Measurements from ENCODE around the gene LRRC46. TPM values are rescaled to one million over a fixed set of nuclear protein-coding genes. Genes with fewer than 3 reads are reported as not detected.

LRRC46 gene
- total RNA-seq, 1 donor from 2014 or later = 0.63 TPM

DNA sequence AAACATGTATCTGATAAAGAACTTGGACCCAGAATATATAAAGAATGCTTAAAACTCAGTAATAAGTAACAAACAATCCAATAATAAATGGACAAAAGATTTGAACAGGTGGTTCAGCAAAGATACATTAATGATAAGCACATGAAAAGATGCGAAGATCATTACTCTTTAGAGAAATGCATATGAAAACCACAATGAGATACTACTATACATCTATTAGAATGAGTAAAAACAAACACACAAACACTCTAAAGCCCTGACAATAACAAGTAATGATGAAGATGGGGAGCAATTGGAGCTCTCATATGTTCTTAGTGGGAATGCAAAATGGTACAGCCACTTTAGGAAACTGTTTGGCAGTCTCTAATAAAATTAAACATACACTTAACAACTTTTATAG lies 39.0 kb upstream of the LRRC46 start:
- H3K27me3 ChIP-seq (ENCODE audit: low read depth) = peaks cover 96% of the 10 kb centered on the region
- intact Hi-C loops (cut with micrococcal nuclease) = no loop called here
- DNase-seq = no peak

DNA sequence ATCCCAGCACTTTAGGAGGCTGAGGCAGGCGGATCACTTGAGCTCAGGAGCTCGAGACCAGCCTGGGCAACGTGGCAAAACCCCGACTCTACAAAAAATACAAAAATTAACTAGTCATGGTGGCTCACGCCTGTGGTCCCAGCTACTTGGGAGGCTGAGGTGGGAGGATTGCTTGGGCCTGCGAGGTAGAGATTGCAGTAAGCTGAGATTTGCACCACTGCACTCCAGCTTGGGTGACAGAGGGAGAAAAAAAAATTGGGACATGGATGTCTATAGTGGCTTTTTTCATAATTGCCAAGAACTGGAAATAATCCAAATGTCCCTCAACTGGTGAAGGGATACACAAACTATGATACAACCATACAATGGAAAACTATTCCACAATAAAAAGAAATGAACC lies 38.5 kb upstream of the LRRC46 start:
- Histone ChIP-seq H3K27me3 (ENCODE audit: low read depth) (peaks cover 91% of the 10 kb centered on the region), H3K4me3 (no peak overlapping the region), H3K27ac (replicated peaks) (no peak overlapping the region), H3K36me3 (no peaks in the 10 kb centered on the region), H3K4me1 (peaks cover 10% of the 10 kb centered on the region), H3K9me3 (replicated peaks) (no peaks in the 10 kb centered on the region)
- no peak for DNase-seq
- TF ChIP-seq, protein P1, sequence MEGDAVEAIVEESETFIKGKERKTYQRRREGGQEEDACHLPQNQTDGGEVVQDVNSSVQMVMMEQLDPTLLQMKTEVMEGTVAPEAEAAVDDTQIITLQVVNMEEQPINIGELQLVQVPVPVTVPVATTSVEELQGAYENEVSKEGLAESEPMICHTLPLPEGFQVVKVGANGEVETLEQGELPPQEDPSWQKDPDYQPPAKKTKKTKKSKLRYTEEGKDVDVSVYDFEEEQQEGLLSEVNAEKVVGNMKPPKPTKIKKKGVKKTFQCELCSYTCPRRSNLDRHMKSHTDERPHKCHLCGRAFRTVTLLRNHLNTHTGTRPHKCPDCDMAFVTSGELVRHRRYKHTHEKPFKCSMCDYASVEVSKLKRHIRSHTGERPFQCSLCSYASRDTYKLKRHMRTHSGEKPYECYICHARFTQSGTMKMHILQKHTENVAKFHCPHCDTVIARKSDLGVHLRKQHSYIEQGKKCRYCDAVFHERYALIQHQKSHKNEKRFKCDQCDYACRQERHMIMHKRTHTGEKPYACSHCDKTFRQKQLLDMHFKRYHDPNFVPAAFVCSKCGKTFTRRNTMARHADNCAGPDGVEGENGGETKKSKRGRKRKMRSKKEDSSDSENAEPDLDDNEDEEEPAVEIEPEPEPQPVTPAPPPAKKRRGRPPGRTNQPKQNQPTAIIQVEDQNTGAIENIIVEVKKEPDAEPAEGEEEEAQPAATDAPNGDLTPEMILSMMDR (IDR thresholded peaks at IDR 0.05; ENCODE audit: borderline replicate concordance) = no peak
- intact Hi-C loops (cut with micrococcal nuclease) = no loop called here

More for the DNA sequence above, 39.0 kb upstream of the LRRC46 start:
- H3K9me3 ChIP-seq (replicated peaks) = no peaks in the 10 kb centered on the region
- no peaks in the 10 kb centered on the region for H3K36me3 ChIP-seq
- no peak overlapping the region for H3K27ac ChIP-seq (replicated peaks)
- H3K4me1 ChIP-seq = peaks cover 10% of the 10 kb centered on the region
- no peak overlapping the region for H3K4me3 ChIP-seq
- TF ChIP-seq, protein P1 (IDR thresholded peaks at IDR 0.05; ENCODE audit: borderline replicate concordance) = no peak

DNA sequence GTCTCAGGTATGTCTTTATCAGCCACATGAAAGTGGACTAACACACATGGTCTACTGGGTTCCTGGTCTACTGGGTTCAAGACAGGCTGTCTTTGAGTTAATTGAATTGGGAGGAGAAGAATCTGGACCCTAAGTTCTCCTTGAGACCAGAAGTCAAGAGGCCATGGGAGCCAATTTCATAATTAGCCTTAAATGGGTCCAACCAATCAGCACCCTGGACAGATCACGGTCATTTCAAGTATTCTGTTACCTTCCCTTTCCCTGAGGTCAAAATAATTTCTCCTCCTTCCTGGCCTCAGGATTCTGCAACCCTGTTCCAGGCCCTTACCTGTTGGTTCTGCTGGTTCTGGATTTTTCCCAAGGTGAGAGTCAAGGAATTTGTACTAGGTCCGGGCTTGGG lies 33.7 kb upstream of the LRRC46 start:
- H3K27ac ChIP-seq (replicated peaks) = no peak overlapping the region
- no peaks in the 10 kb centered on the region for H3K4me1 ChIP-seq
- no peaks in the 10 kb centered on the region for H3K36me3 ChIP-seq
- H3K27me3 ChIP-seq (ENCODE audit: low read depth) = peaks cover 51% of the 10 kb centered on the region
- intact Hi-C loops (cut with micrococcal nuclease) = no loop called here
- H3K4me3 ChIP-seq = no peak overlapping the region
- TF ChIP-seq, protein P1 (IDR thresholded peaks at IDR 0.05; ENCODE audit: borderline replicate concordance) = no peak
- no peak for DNase-seq
- H3K9me3 ChIP-seq (replicated peaks) = no peaks in the 10 kb centered on the region

DNA sequence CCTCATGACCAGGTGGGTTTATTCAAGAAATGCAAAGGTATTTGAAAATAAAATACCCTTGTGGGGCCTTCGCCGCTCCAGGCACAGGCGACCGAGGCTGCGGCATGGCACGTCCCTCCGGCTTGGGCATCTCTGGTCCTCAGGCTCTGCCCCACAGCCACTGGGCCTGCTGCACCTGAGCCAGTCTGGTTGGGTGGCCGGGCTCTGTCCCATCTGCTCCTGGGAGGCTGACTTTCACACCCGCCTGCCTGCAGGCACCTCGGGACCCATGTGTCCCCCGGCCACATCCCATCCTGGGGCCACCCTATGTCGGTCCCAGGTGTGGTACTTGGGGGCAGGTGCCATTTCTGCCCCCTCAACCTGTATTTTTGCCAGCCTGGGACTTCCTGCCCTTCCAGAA lies 30.8 kb upstream of the LRRC46 start:
- intact Hi-C loops (cut with micrococcal nuclease) = no loop called here
- Histone ChIP-seq H3K4me3 (no peak overlapping the region), H3K27me3 (ENCODE audit: low read depth) (peaks cover 22% of the 10 kb centered on the region), H3K4me1 (peaks cover 4% of the 10 kb centered on the region), H3K9me3 (replicated peaks) (no peaks in the 10 kb centered on the region), H3K27ac (replicated peaks) (no peak overlapping the region), H3K36me3 (no peaks in the 10 kb centered on the region)
- no peak for DNase-seq
- TF ChIP-seq, protein P1 (IDR thresholded peaks at IDR 0.05; ENCODE audit: borderline replicate concordance) = no peak

DNA sequence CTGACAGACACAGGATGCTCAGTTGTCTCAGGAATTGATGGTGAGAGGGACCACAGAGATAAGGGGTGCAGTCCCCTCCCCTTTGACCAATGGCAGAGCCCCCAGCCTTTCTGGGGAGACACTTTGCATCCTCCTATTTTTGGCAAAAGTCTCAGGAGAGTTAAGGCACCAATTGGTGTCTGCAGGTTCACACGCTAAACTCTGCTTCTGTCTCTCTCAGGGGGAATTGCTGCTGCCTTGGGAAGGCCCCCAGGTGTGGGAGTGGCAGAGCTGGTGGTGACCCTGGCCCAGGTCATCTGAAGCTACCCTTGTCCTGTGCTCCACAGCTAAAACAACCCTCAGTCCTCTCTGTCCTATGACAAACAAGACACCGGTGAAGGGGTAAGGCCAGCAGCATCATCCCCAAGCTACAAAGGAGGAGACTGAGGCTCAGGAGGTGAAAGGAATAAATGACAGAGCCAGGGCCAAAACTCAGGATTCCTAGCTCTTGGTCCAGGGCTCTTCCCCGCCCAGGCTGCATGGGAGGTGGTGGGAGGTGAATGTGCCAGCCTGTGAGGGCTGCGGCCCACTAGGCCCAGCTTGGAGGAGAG lies 30.2 kb upstream of the LRRC46 start:
- TF ChIP-seq, protein P1 (IDR thresholded peaks at IDR 0.05; ENCODE audit: borderline replicate concordance) = no peak
- Histone ChIP-seq H3K36me3 (no peaks in the 10 kb centered on the region), H3K4me3 (no peak overlapping the region), H3K4me1 (peaks cover 10% of the 10 kb centered on the region), H3K27ac (replicated peaks) (no peak overlapping the region), H3K27me3 (ENCODE audit: low read depth) (peaks cover 18% of the 10 kb centered on the region), H3K9me3 (replicated peaks) (no peaks in the 10 kb centered on the region)
- intact Hi-C loops (cut with micrococcal nuclease) = no loop called here
- no peak for DNase-seq
